H1 (cell line): ENCODE data around the gene MRPS16. TPM values are rescaled to one million over a fixed set of nuclear protein-coding genes. Genes with fewer than 3 reads are reported as not detected.

Source experiments
- CTCF ChIA-PET: fragments of 300-600 bp; sonication (Branson Sonifier 250); formaldehyde crosslinking; loops from one replicate; lab custom pipeline; 2021; ENCODE audit not compliant: partially characterized antibody; lab: Charles Lee
- POLR2A ChIA-PET: fragments of 300-600 bp; sonication (Branson Sonifier 250); formaldehyde crosslinking; loops from one replicate; lab custom pipeline; 2021; ENCODE audit warnings: inconsistent platforms; ENCODE audit not compliant: partially characterized antibody; lab: Charles Lee
- DNase-seq, 2 experiments: peaks; one replicate each; pipeline versions ENCODE4 v3.0.0 to v3.0.0-alpha.2; 2010 to 2022; ENCODE audit warnings: low spot score in 2 of 2, low read depth in 1 of 2, mixed read lengths in 1 of 2
- FAIRE-seq: peaks from 2 replicates; lab custom pipeline; 2011; peaks lifted over from hg19 to GRCh38; lab: Jason Lieb, UNC
- H2AFZ ChIP-seq: 2 replicates; pipeline ENCODE4 v1.8.1; 2012; ENCODE audit warnings: low read length, inconsistent platforms
- H2AK5ac ChIP-seq: 2 replicates; pipeline ENCODE4 v1.6.1; 2013; ENCODE audit warnings: low read depth, low read length
- H2BK120ac ChIP-seq: replicated peaks from 2 replicates; pipeline ENCODE3; 2013; ENCODE audit warnings: low read depth, low read length, inconsistent platforms
- H2BK12ac ChIP-seq: 2 replicates; pipeline ENCODE4 v1.6.1; 2013; ENCODE audit warnings: low read depth, low read length
- H2BK15ac ChIP-seq: 2 replicates; pipeline ENCODE4 v1.6.1; 2013; ENCODE audit warnings: low read length
- H2BK20ac ChIP-seq: 2 replicates; pipeline ENCODE4 v1.6.1; 2013; ENCODE audit warnings: low read length
- H2BK5ac ChIP-seq: 2 replicates; pipeline ENCODE4 v1.6.1; 2013; ENCODE audit warnings: low read depth, low read length
- H3K14ac ChIP-seq: 2 replicates; pipeline ENCODE4 v1.6.1; 2013; ENCODE audit warnings: inconsistent platforms; ENCODE audit not compliant: insufficient read length
- H3K18ac ChIP-seq: 2 replicates; pipeline ENCODE4 v1.6.1; 2013; ENCODE audit warnings: low read length; ENCODE audit errors: extremely low read depth
- H3K23ac ChIP-seq: 2 replicates; pipeline ENCODE4 v1.6.1; 2013; ENCODE audit warnings: inconsistent platforms; ENCODE audit not compliant: insufficient read length
- H3K23me2 ChIP-seq: 2 replicates; pipeline ENCODE4 v1.6.1; 2013; ENCODE audit warnings: low read depth, low read length
- H3K27ac ChIP-seq: 2 replicates; pipeline ENCODE4 v1.6.1; 2011; ENCODE audit warnings: low read depth, low read length, inconsistent platforms
- H3K27me3 ChIP-seq, 4 experiments: replicated peaks in 1 of 4; 1 replicate in 1 of 4; 2 replicates in 3 of 4; pipeline versions ENCODE4 v1.6.1 to v1.8.1; 2011 to 2013; ENCODE audit warnings: low read length in 3 of 4, mild to moderate bottlenecking in 3 of 4, inconsistent platforms in 2 of 4, mixed read lengths in 2 of 4, moderate library complexity in 1 of 4; ENCODE audit not compliant: control insufficient read depth in 3 of 4, insufficient read depth in 3 of 4; ENCODE audit errors: extremely low read depth in 1 of 4
- H3K36me3 ChIP-seq, 4 experiments: 2 replicates each; pipeline versions ENCODE4 v1.6.1 to v1.8.1; 2011 to 2013; ENCODE audit warnings: mild to moderate bottlenecking in 4 of 4, low read length in 3 of 4, moderate library complexity in 2 of 4, control low read depth in 1 of 4, inconsistent platforms in 1 of 4; ENCODE audit not compliant: insufficient read depth in 4 of 4, control insufficient read depth in 2 of 4
- H3K4ac ChIP-seq: replicated peaks from 2 replicates; pipeline ENCODE3; 2013; ENCODE audit warnings: low read length, low read depth, mixed read lengths, inconsistent platforms; ENCODE audit not compliant: insufficient read length
- H3K4me1 ChIP-seq, 4 experiments: replicated peaks in 1 of 4; 1 replicate in 1 of 4; 2 replicates in 3 of 4; pipeline versions ENCODE4 v1.6.1 to v1.8.1; 2011 to 2013; ENCODE audit warnings: low read length in 3 of 4, inconsistent platforms in 2 of 4, mixed read lengths in 1 of 4; ENCODE audit not compliant: insufficient read depth in 4 of 4, control insufficient read depth in 3 of 4
- H3K4me2 ChIP-seq, 2 experiments: 2 replicates each; pipeline versions ENCODE4 v1.6.1 to v1.8.1; 2011 to 2013; ENCODE audit warnings: low read depth in 2 of 2, low read length in 2 of 2, control low read depth in 1 of 2, inconsistent platforms in 1 of 2, mild to moderate bottlenecking in 1 of 2; ENCODE audit not compliant: insufficient read depth in 1 of 2
- H3K4me3 ChIP-seq, 4 experiments: fragments of 200-600, 300-600 bp in 1 of 4; sonication (generic), shearing (Covaris generic), sonication (Bioruptor Twin) in 1 of 4; 2 replicates each; pipeline versions ENCODE4 v1.5.1 to v1.8.1; 2011 to 2016; ENCODE audit warnings: low read length in 4 of 4, low read depth in 3 of 4, control low read depth in 2 of 4, inconsistent platforms in 2 of 4, mild to moderate bottlenecking in 2 of 4, mixed read lengths in 1 of 4, moderate library complexity in 1 of 4; ENCODE audit not compliant: insufficient read depth in 2 of 4; ENCODE audit errors: extremely low read depth in 1 of 4
- H3K56ac ChIP-seq: replicated peaks from 2 replicates; pipeline ENCODE3; 2013; ENCODE audit warnings: low read depth, mild to moderate bottlenecking, mixed read lengths, low read length, inconsistent platforms; ENCODE audit not compliant: insufficient read length
- H3K79me1 ChIP-seq: 2 replicates; pipeline ENCODE4 v1.6.1; 2013; ENCODE audit warnings: low read depth, low read length, control low read depth
- H3K79me2 ChIP-seq, 2 experiments: 2 replicates each; pipeline versions ENCODE4 v1.6.1 to v1.8.1; 2012 to 2013; ENCODE audit warnings: low read length in 2 of 2, mild to moderate bottlenecking in 2 of 2, inconsistent platforms in 1 of 2; ENCODE audit not compliant: insufficient read depth in 2 of 2, control insufficient read depth in 1 of 2
- H3K9ac ChIP-seq, 4 experiments: replicated peaks in 1 of 4; 1 replicate in 1 of 4; 2 replicates in 3 of 4; pipeline versions ENCODE4 v1.6.1 to v1.8.1; 2011 to 2013; ENCODE audit warnings: low read depth in 3 of 4, low read length in 3 of 4, control low read depth in 2 of 4, mild to moderate bottlenecking in 2 of 4, moderate library complexity in 2 of 4, inconsistent platforms in 1 of 4; ENCODE audit errors: extremely low read depth in 1 of 4
- H3K9me3 ChIP-seq, 2 experiments: 2 replicates each; pipeline versions ENCODE4 v1.6.1 to v1.8.1; 2012 to 2013; ENCODE audit warnings: mild to moderate bottlenecking in 2 of 2, moderate library complexity in 2 of 2, control low read depth in 1 of 2, inconsistent platforms in 1 of 2, low read depth in 1 of 2, low read length in 1 of 2, mixed read lengths in 1 of 2; ENCODE audit not compliant: insufficient read depth in 2 of 2
- H4K20me1 ChIP-seq, 2 experiments: replicated peaks in 1 of 2; 2 replicates each; pipeline versions ENCODE3 to v1.8.1; 2011 to 2013; ENCODE audit warnings: inconsistent platforms in 2 of 2, low read length in 2 of 2, mild to moderate bottlenecking in 1 of 2; ENCODE audit not compliant: insufficient read depth in 2 of 2, control insufficient read depth in 1 of 2
- H4K5ac ChIP-seq: 2 replicates; pipeline ENCODE4 v1.6.1; 2013; ENCODE audit warnings: low read length, low read depth, mixed read lengths, inconsistent platforms; ENCODE audit not compliant: insufficient read length
- H4K8ac ChIP-seq: 2 replicates; pipeline ENCODE4 v1.8.0; 2013; ENCODE audit warnings: mild to moderate bottlenecking, moderate library complexity, low read length, inconsistent platforms; ENCODE audit not compliant: insufficient read depth; ENCODE audit errors: extremely low read depth
- H4K91ac ChIP-seq: replicated peaks from 2 replicates; pipeline ENCODE3; 2013; ENCODE audit warnings: low read length, mixed read lengths, inconsistent platforms; ENCODE audit not compliant: insufficient read length
- CREB1 ChIP-seq: IDR thresholded peaks from 2 replicates; pipeline ENCODE4 v1.6.1; 2012; ENCODE audit warnings: inconsistent platforms
- EP300 ChIP-seq, 2 experiments: IDR thresholded peaks; 1 replicate in 1 of 2; 2 replicates in 1 of 2; pipeline ENCODE4 v1.6.1; 2011 to 2012; ENCODE audit warnings: low read depth in 2 of 2, low read length in 2 of 2, mild to moderate bottlenecking in 2 of 2, borderline replicate concordance in 1 of 2, inconsistent platforms in 1 of 2, moderate library complexity in 1 of 2
- EZH2 ChIP-seq: fragments of 200-600 bp; sonication (generic); IDR thresholded peaks from 2 replicates; pipeline ENCODE4 v1.7.1; 2012; ENCODE audit warnings: low read depth, mild to moderate bottlenecking, moderate library complexity, low read length, inconsistent platforms; ENCODE audit not compliant: severe bottlenecking
- KDM4A ChIP-seq: IDR thresholded peaks from one replicate; pipeline ENCODE4 v1.7.1; 2012; ENCODE audit warnings: low read depth, mild to moderate bottlenecking, moderate library complexity, low read length, inconsistent platforms; ENCODE audit not compliant: severe bottlenecking
- KDM5A ChIP-seq: fragments of 200-600 bp; IDR thresholded peaks from 2 replicates; pipeline ENCODE4 v1.7.1; 2012; ENCODE audit warnings: mild to moderate bottlenecking, low read length, inconsistent platforms, mixed read lengths
- NRF1 ChIP-seq: IDR thresholded peaks from 2 replicates; pipeline ENCODE4 v1.6.1; 2011; ENCODE audit warnings: mild to moderate bottlenecking, low read depth, low read length, improper control_type of control experiment
- RBBP5 ChIP-seq: IDR thresholded peaks from 2 replicates; pipeline ENCODE4 v1.7.1; 2012; ENCODE audit warnings: low read depth, mild to moderate bottlenecking, inconsistent platforms, low read length, moderate library complexity, borderline replicate concordance
- WGBS, 2 experiments: shearing (Covaris generic) in 1 of 2; methylation state at CpG; one replicate each; pipeline versions ENCODE4 v1.1.6 to v1.1.7; 2013 to 2015; ENCODE audit warnings: low lambda C conversion rate in 2 of 2, mixed read lengths in 2 of 2, inconsistent platforms in 1 of 2, low coverage in 1 of 2, missing lambda C conversion rate in 1 of 2; ENCODE audit not compliant: insufficient replicate concordance in 2 of 2, insufficient coverage in 1 of 2, insufficient read length in 1 of 2; ENCODE audit errors: extremely low coverage in 1 of 2, missing lambda C conversion rate in 1 of 2; 5-methylcytosine and 5-hydroxymethylcytosine counted together
- polyA plus RNA-seq, 7 experiments: library from polyadenylated mRNA; depleted of rRNA in 3 of 7; stranded (reverse) in 5 of 7; unstranded in 2 of 7; fragments of >200 nt in 5 of 7; fragments of 200-250 nt in 2 of 7; gene quantifications; 1 replicate in 5 of 7; 2 replicates in 1 of 7; 4 replicates in 1 of 7; pipeline versions ENCODE4 v1.2.1 to v1.2.3, GENCODE V29; 2011 to 2013; ENCODE audit warnings: missing spikeins in 2 of 7, mixed read lengths in 2 of 7
- total RNA-seq: library from RNA; stranded (reverse); fragmentation: NEBNext Ultra II Directional; extraction: Animal tissue kit (Norgen Biotek cat#: 25700); gene quantifications from 2 replicates; pipeline ENCODE4 v1.2.1, GENCODE V29; 2021
- TF ChIP-seq, protein P1 (sequence below): IDR thresholded peaks from 2 replicates; pipeline ENCODE4 v1.6.1; 2011; ENCODE audit warnings: low read depth, mild to moderate bottlenecking, low read length; ENCODE audit not compliant: insufficient read depth

The MRPS16 gene
- total and polyA plus RNA-seq, 2 of the 8 experiments (the other 6 are each of a cell fraction or from before 2014, with no cell fraction given), result 125 to 203 TPM

DNA sequence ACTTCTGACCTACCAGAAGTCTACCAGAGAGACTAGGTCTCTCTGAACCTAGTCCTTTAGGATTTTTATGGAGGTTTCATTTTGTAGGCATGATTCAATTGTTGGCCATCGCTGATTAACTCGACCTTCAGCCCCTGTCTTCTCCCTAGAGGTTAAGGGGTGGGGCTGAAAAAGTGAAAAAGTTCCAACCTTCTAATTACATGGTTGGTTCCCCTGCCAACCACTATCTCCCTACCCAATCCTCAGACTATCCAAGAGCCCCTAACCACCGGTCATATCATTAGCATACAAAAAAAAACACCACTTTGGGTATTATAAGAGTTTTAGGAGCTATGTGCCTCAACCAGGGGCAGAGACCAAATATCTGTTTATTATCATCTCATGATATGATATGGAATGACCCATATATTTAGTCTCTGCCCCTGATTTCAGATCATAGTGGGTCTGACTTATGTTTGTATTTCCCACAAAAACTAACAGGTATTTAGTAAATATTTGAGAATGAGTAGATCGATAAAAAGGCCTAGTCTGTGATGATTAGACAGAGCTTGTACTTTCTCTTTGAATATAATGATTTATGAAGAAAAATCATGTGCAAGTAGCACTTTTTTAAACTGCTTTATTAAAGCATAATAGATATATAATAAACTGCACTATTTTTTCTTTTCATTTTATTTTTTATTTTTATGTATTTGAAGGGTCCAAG lies 41.2 kb downstream of the MRPS16 start:
- ChIA-PET POLR2A (no interaction called here), CTCF (interaction anchor here (1.6 kb wide), 1 partner anchor 401 kb away, joined by 3 read pairs; no protein-coding TSS in a partner anchor)
- no peak overlapping the region for H3K18ac ChIP-seq
- no peak overlapping the region for H4K8ac ChIP-seq
- WGBS, 2 experiments, result 89% methylated on average over 4 of the region's 4 CpGs; no CpG with 5 or more reads in 1 of the 2 experiments
- no peak overlapping the region for H3K4me2 ChIP-seq
- H3K27me3 ChIP-seq, result no peaks in the 10 kb centered on the region
- H3K79me1 ChIP-seq, result no peaks in the 10 kb centered on the region
- no peak overlapping the region for H2BK120ac ChIP-seq
- peaks cover 0 to 6% (median 1%) of the 10 kb centered on the region in 4 experiments; a peak in 2 of 8 replicates for H3K36me3 ChIP-seq
- DNase-seq (no peak), FAIRE-seq (no peak)
- H2BK20ac ChIP-seq, result no peak overlapping the region
- H2AFZ ChIP-seq, result no peak overlapping the region
- H4K5ac ChIP-seq, result no peak overlapping the region
- H3K23me2 ChIP-seq, result no peaks in the 10 kb centered on the region
- H2BK15ac ChIP-seq, result no peak overlapping the region
- H3K27ac ChIP-seq, result no peak overlapping the region
- TF ChIP-seq KDM4A, result no peak
- TF ChIP-seq, protein P1, sequence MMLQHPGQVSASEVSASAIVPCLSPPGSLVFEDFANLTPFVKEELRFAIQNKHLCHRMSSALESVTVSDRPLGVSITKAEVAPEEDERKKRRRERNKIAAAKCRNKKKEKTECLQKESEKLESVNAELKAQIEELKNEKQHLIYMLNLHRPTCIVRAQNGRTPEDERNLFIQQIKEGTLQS, result no peak
- no peak for TF ChIP-seq EP300 (IDR thresholded peaks at IDR 0.05; ENCODE audit: borderline replicate concordance in 1 of 2, low read depth in 2 of 2, low read length in 2 of 2)
- TF ChIP-seq NRF1, result no peak
- no peak for TF ChIP-seq RBBP5
- no peak for TF ChIP-seq KDM5A
- no peak for TF ChIP-seq CREB1
- no peak for TF ChIP-seq EZH2
- no peak overlapping the region for H2AK5ac ChIP-seq
- H3K14ac ChIP-seq, result no peak overlapping the region
- H3K4me1 ChIP-seq, result no peaks in the 10 kb centered on the region
- no peaks in the 10 kb centered on the region for H3K79me2 ChIP-seq
- no peaks in the 10 kb centered on the region for H4K20me1 ChIP-seq
- peaks cover 9 to 13% of the 10 kb centered on the region in 2 experiments for H3K9me3 ChIP-seq
- no peak overlapping the region for H3K9ac ChIP-seq
- H3K4me3 ChIP-seq, result no peak overlapping the region
- H4K91ac ChIP-seq, result no peak overlapping the region
- no peak overlapping the region for H2BK12ac ChIP-seq
- H3K56ac ChIP-seq, result no peak overlapping the region
- H3K23ac ChIP-seq, result no peak overlapping the region
- no peak overlapping the region for H2BK5ac ChIP-seq
- H3K4ac ChIP-seq, result no peak overlapping the region
